HEK293T (cell line): ENCODE measurements around the gene GAREM1.
"Not testable (repeated sequence)": the region's sequence is repeated elsewhere in the genome, so short reads cannot be mapped to it uniquely, and the experiment has no call there.

ENCODE experiments used
- CTCF ChIA-PET: fragments of 350-600 bp; formaldehyde crosslinking; extraction: SDS; loops from one replicate; lab custom pipeline; 2021; ENCODE audit warnings: antibody characterized with exemption, inconsistent platforms; lab: Yijun Ruan, JAX
- POLR2A ChIA-PET: fragments of 350-600 bp; formaldehyde crosslinking; extraction: SDS; loops from one replicate; lab custom pipeline; 2020; ENCODE audit warnings: antibody characterized with exemption, inconsistent platforms; lab: Yijun Ruan, JAX
- DNase-seq: peaks from one replicate; pipeline ENCODE4 v3.0.0; 2012; ENCODE audit warnings: mixed read lengths; ENCODE audit errors: extremely low spot score
- ARNT ChIP-seq: fragments of 450-650 bp; IDR thresholded peaks from 2 replicates; pipeline ENCODE4 v1.6.1; 2017; ENCODE audit warnings: mild to moderate bottlenecking
- BHLHE40 ChIP-seq: fragments of 450-650 bp; IDR thresholded peaks from 2 replicates; pipeline ENCODE4 v1.6.1; 2016; ENCODE audit warnings: mild to moderate bottlenecking, moderate library complexity, borderline replicate concordance
- CTBP1 ChIP-seq: fragments of 450-650 bp; IDR thresholded peaks from 2 replicates; pipeline ENCODE4 v1.6.1; 2016; ENCODE audit warnings: borderline replicate concordance
- ELF4 ChIP-seq: fragments of 450-650 bp; IDR thresholded peaks from 2 replicates; pipeline ENCODE4 v1.6.1; 2017; ENCODE audit warnings: antibody characterized with exemption
- FOXA1 ChIP-seq: fragments of 450-650 bp; IDR thresholded peaks from 2 replicates; pipeline ENCODE4 v1.6.1; 2016; ENCODE audit warnings: mild to moderate bottlenecking
- FOXK2 ChIP-seq: fragments of 450-650 bp; IDR thresholded peaks from 2 replicates; pipeline ENCODE4 v1.6.1; 2016; ENCODE audit warnings: mild to moderate bottlenecking
- FOXM1 ChIP-seq: fragments of 450-650 bp; IDR thresholded peaks from 2 replicates; pipeline ENCODE4 v1.6.1; 2017; ENCODE audit warnings: mild to moderate bottlenecking, borderline replicate concordance
- HDGF ChIP-seq: fragments of 450-650 bp; IDR thresholded peaks from 2 replicates; pipeline ENCODE4 v1.6.1; 2017; ENCODE audit warnings: antibody characterized with exemption, borderline replicate concordance
- L3MBTL2 ChIP-seq: fragments of 450-650 bp; conservative IDR thresholded peaks from 2 replicates; pipeline ENCODE4 v1.6.1; 2016; ENCODE audit warnings: mild to moderate bottlenecking
- LEF1 ChIP-seq: fragments of 450-650 bp; IDR thresholded peaks from 2 replicates; pipeline ENCODE4 v1.6.1; 2017; ENCODE audit warnings: mild to moderate bottlenecking, borderline replicate concordance
- NFRKB ChIP-seq: fragments of 450-650 bp; IDR thresholded peaks from 2 replicates; pipeline ENCODE4 v1.6.1; 2016; ENCODE audit warnings: mild to moderate bottlenecking, moderate library complexity
- SP1 ChIP-seq: fragments of 450-650 bp; IDR thresholded peaks from 2 replicates; pipeline ENCODE4 v1.6.1; 2017
- SUZ12 ChIP-seq: fragments of 450-650 bp; IDR thresholded peaks from 2 replicates; pipeline ENCODE4 v1.6.1; 2016; ENCODE audit warnings: mild to moderate bottlenecking
- TARDBP ChIP-seq: fragments of 450-650 bp; IDR thresholded peaks from 2 replicates; pipeline ENCODE4 v1.6.1; 2016
- ZNF384 ChIP-seq: fragments of 450-650 bp; IDR thresholded peaks from 2 replicates; pipeline ENCODE4 v1.6.1; 2016
- TF ChIP-seq, protein P1 (sequence below): fragments of 450-650 bp; IDR thresholded peaks from 2 replicates; pipeline ENCODE4 v1.6.1; 2016

Gene GAREM1

DNA sequence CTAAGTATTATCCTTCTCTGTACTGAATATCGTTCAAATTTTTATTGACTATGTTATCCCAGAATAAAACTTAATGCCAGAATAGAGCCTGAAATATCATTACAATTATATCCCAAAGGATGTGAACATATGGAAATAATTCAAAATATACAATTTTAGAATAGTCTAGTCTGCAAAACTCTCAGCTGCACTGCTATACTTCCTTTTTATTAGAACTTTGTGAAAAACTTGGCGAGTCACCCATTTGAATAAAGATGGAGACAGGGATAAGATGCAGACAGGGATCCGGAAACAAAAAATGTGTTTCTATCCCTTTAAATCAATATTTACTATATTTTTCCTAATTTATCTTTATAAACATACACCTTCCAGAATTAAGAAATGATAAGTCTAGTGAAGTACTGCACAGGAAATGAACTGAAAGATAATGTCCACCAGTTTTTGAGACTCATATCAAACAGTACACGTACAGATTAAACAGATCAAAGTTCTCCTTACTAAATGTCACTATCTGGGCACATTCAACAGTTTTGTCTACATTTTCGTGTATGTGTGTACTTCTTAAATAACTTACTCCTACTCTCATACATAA, 173.0 kb downstream of the GAREM1 start:
- no peak for TF ChIP-seq SP1
- TF ChIP-seq, protein P1, sequence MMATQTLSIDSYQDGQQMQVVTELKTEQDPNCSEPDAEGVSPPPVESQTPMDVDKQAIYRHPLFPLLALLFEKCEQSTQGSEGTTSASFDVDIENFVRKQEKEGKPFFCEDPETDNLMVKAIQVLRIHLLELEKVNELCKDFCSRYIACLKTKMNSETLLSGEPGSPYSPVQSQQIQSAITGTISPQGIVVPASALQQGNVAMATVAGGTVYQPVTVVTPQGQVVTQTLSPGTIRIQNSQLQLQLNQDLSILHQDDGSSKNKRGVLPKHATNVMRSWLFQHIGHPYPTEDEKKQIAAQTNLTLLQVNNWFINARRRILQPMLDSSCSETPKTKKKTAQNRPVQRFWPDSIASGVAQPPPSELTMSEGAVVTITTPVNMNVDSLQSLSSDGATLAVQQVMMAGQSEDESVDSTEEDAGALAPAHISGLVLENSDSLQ, result no peak
- no peak for TF ChIP-seq ELF4
- TF ChIP-seq BHLHE40, result no peak
- TF ChIP-seq L3MBTL2, result no peak
- TF ChIP-seq LEF1, result no peak
- no peak for TF ChIP-seq NFRKB
- no peak for TF ChIP-seq ZNF384
- no peak for TF ChIP-seq CTBP1
- TF ChIP-seq FOXK2, result no peak
- TF ChIP-seq ARNT, result no peak
- TF ChIP-seq FOXA1, result no peak
- no peak for TF ChIP-seq SUZ12
- no peak for TF ChIP-seq HDGF
- no peak for TF ChIP-seq FOXM1
- TF ChIP-seq TARDBP, result no peak
- POLR2A ChIA-PET, result no interaction called here
- no peak for DNase-seq
- CTCF ChIA-PET, result interaction anchor here (0.6 kb wide), 1 partner anchor 26 kb away, joined by 4 read pairs; no protein-coding TSS in a partner anchor

DNA sequence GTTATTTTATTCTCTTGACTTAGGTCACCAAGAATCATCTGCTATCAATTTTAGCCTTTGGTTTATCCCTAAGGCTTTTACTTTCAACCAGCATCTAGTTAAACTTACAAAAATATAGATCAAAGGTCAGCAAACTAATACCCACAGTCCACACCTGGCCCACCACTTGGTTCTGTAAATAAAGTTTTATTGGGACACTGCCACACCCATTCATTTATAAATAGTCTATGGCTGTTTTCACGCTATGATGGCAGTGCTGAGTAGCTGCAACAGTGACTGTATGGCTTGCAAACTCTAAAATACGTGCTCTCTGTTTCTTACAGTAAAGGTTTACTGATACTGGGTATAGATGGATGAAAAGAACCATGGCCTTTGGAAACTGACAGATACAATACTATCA, 173.8 kb downstream of the GAREM1 start:
- ChIA-PET POLR2A (no interaction called here), CTCF (interaction anchor here (0.6 kb wide), 1 partner anchor 25 kb away, joined by 4 read pairs; no protein-coding TSS in a partner anchor)
- DNase-seq, result no peak
- TF ChIP-seq TARDBP (no peak), L3MBTL2 (no peak), ELF4 (no peak), NFRKB (no peak), LEF1 (no peak), FOXA1 (no peak), FOXM1 (no peak), HDGF (no peak), SP1 (no peak), SUZ12 (no peak), FOXK2 (no peak), ZNF384 (no peak), ARNT (no peak), CTBP1 (no peak), BHLHE40 (no peak)
- TF ChIP-seq, protein P1, result no peak

DNA sequence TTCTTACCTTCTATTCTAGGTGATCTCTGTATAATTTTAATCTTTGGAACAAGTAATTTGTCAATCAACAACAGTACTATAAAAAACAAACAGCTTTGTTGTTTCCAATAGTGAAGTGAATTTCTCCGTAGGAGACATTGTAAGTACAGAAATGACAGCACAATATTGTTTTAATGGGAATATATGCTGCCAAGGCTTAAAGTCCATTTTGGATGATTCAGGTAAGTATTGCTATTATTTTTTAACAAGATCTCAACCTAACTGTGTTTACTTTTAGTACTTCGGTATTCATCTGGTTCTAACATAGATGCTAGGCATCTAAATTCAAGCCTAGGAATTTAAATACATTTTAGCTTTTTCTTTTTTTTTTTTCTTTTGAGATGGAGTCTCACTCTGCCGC, 175.1 kb downstream of the GAREM1 start:
- no peak for DNase-seq
- ChIA-PET CTCF (interaction anchor here (0.6 kb wide), 1 partner anchor 254 kb away, joined by 4 read pairs; no protein-coding TSS in a partner anchor), POLR2A (no interaction called here)
- TF ChIP-seq BHLHE40, result no peak
- TF ChIP-seq FOXK2, result no peak
- TF ChIP-seq ARNT, result no peak
- no peak for TF ChIP-seq CTBP1
- TF ChIP-seq NFRKB, result no peak
- TF ChIP-seq ZNF384, result no peak
- TF ChIP-seq ELF4, result no peak
- no peak for TF ChIP-seq SUZ12
- TF ChIP-seq L3MBTL2, result no peak
- TF ChIP-seq SP1, result no peak
- TF ChIP-seq TARDBP, result no peak
- TF ChIP-seq, protein P1, result no peak
- TF ChIP-seq FOXM1, result no peak
- no peak for TF ChIP-seq FOXA1
- TF ChIP-seq HDGF, result no peak

DNA sequence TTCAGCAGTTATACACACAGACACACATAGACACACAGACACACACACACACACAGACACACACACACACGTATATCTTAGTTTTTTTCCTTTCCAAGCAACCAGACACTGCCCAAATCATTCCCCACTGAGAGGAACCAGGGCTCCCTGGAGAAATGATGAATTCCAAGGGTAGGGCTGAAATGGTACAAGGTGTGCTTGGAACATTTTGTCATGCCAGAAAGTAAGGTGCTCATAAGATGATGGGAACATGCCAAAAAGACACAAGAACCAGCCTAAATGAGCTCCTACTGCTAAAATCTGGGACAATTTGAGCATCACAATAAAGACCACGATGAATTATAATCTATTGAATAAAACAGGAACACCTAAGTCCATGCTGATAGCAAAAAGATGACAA, 177.6 kb downstream of the GAREM1 start:
- CTCF ChIA-PET, result interaction anchor here (1.0 kb wide), 1 partner anchor 178 kb away, joined by 4 read pairs; the partner anchor contains the start of gene GAREM1
- POLR2A ChIA-PET, result no interaction called here
- no peak for DNase-seq
- TF ChIP-seq ELF4, result no peak
- no peak for TF ChIP-seq ARNT
- TF ChIP-seq L3MBTL2, result no peak
- no peak for TF ChIP-seq BHLHE40
- TF ChIP-seq SUZ12, result no peak
- TF ChIP-seq NFRKB, result no peak
- no peak for TF ChIP-seq FOXM1
- TF ChIP-seq FOXA1, result no peak
- TF ChIP-seq FOXK2, result no peak
- TF ChIP-seq TARDBP, result no peak
- TF ChIP-seq ZNF384, result no peak
- no peak for TF ChIP-seq HDGF

DNA sequence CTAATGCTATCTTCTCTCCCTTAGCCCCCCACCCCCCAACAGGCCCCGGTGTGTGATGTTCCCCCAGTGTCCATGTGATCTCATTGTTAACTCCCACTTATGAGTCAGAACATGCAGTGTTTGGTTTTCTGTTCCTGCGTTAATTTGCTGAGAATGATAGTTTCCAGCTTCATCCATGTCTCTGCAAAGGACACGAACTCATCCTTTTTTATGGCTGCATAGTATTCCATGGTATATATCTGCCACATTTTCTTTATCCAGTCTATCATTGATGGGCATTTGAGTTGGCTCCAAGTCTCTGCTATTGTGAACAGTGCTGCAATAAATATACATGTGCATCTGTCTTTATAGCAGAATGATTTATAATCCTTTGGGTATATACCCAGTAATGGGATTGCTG, 179.1 kb downstream of the GAREM1 start:
- CTCF ChIA-PET, result interaction anchor here (1.0 kb wide), 1 partner anchor 58 kb away, joined by 3 read pairs; no protein-coding TSS in a partner anchor
- POLR2A ChIA-PET, DNase-seq: not testable (repeated sequence)

DNA sequence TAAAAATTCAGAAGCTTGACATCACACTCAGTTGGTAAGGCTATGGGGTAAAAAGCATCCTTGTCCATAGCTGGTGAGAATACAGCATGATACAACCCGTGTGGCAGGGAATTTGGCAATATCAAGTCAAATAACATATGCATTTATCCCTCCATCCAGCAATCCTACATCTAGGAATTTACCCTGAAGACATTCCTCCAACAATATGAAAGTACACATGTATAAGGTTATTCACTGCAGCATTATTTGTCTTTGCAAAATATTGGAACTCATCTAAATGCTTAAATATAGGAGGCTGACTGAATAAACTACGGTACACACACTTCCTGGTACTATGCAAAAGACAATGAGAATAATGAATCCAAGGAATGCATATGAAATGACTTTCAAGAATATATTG, 179.9 kb downstream of the GAREM1 start:
- POLR2A ChIA-PET, result interaction anchor here (2.4 kb wide), 1 partner anchor 180 kb away, joined by 19 read pairs; the partner anchor contains the start of gene GAREM1
- no peak for TF ChIP-seq HDGF
- no peak for TF ChIP-seq L3MBTL2
- no peak for TF ChIP-seq CTBP1
- no peak for TF ChIP-seq TARDBP
- TF ChIP-seq, protein P1, result no peak
- no peak for TF ChIP-seq ARNT
- no peak for TF ChIP-seq FOXK2
- TF ChIP-seq FOXM1, result no peak
- no peak for TF ChIP-seq ZNF384
- no peak for TF ChIP-seq FOXA1
- CTCF ChIA-PET, result interaction anchor here (0.6 to 2.8 kb wide), 6 partner anchors 59 to 412 kb away, joined by 3 to 42 read pairs (median 4); partner anchors contain the start of gene GAREM1
- no peak for DNase-seq
